Mesenchymal stem cell (in vitro differentiated cells and primary cell): Measurements from ENCODE around the gene KRT10.

Experiments
- DNase-seq: peaks from one replicate; pipeline ENCODE4 v3.0.0-alpha.2; 2013
- H2AFZ ChIP-seq: one replicate; pipeline ENCODE4 v1.6.1; 2013; ENCODE audit warnings: low read depth, mild to moderate bottlenecking, control low read depth, inconsistent platforms, low read length, moderate library complexity
- H2AK5ac ChIP-seq: 2 replicates; pipeline ENCODE4 v1.6.1; 2013; ENCODE audit warnings: low read length, moderate library complexity, mild to moderate bottlenecking, inconsistent platforms; ENCODE audit not compliant: severe bottlenecking
- H2BK120ac ChIP-seq: one replicate; pipeline ENCODE4 v1.6.1; 2013; ENCODE audit warnings: low read depth, mild to moderate bottlenecking, inconsistent platforms, low read length, moderate library complexity
- H2BK12ac ChIP-seq, 2 experiments: one replicate each; pipeline ENCODE4 v1.6.1; 2013; ENCODE audit warnings: inconsistent platforms in 2 of 2, low read length in 2 of 2, mild to moderate bottlenecking in 2 of 2, moderate library complexity in 2 of 2, control low read depth in 1 of 2
- H2BK15ac ChIP-seq: one replicate; pipeline ENCODE4 v1.6.1; 2013; ENCODE audit warnings: mild to moderate bottlenecking, low read depth, inconsistent platforms; ENCODE audit not compliant: poor library complexity, severe bottlenecking
- H2BK5ac ChIP-seq: 2 replicates; pipeline ENCODE4 v1.6.1; 2013; ENCODE audit warnings: low read depth, mild to moderate bottlenecking, low read length, control low read depth, inconsistent platforms; ENCODE audit not compliant: poor library complexity, severe bottlenecking
- H3K14ac ChIP-seq, 2 experiments: one replicate each; pipeline ENCODE4 v1.6.1; 2013; ENCODE audit warnings: inconsistent platforms in 2 of 2, low read length in 2 of 2, control low read depth in 1 of 2, mild to moderate bottlenecking in 1 of 2, moderate library complexity in 1 of 2
- H3K18ac ChIP-seq, 2 experiments: one replicate each; pipeline ENCODE4 v1.6.1; 2013; ENCODE audit warnings: inconsistent platforms in 2 of 2, low read length in 2 of 2, control low read depth in 1 of 2, low read depth in 1 of 2, mild to moderate bottlenecking in 1 of 2
- H3K23ac ChIP-seq, 2 experiments: one replicate each; pipeline ENCODE4 v1.6.1; 2013; ENCODE audit warnings: inconsistent platforms in 2 of 2, low read length in 2 of 2, mild to moderate bottlenecking in 2 of 2, moderate library complexity in 2 of 2, control low read depth in 1 of 2
- H3K27ac ChIP-seq: 2 replicates; pipeline ENCODE4 v1.5.1; 2013; ENCODE audit warnings: mild to moderate bottlenecking, moderate library complexity, low read length, control low read depth, inconsistent platforms; ENCODE audit not compliant: poor library complexity, severe bottlenecking
- H3K27me3 ChIP-seq, 2 experiments: 2 replicates each; pipeline versions ENCODE4 v1.6.1 to v1.7.0; 2013; ENCODE audit warnings: low read length in 2 of 2, mild to moderate bottlenecking in 2 of 2, moderate library complexity in 2 of 2, control low read depth in 1 of 2, inconsistent platforms in 1 of 2; ENCODE audit not compliant: control insufficient read depth in 1 of 2, insufficient read depth in 1 of 2
- H3K36me3 ChIP-seq, 2 experiments: 2 replicates each; pipeline versions ENCODE4 v1.6.1 to v1.7.0; 2013; ENCODE audit warnings: low read length in 2 of 2, control low read depth in 1 of 2, inconsistent platforms in 1 of 2, low read depth in 1 of 2, mild to moderate bottlenecking in 1 of 2; ENCODE audit not compliant: insufficient read depth in 2 of 2, control insufficient read depth in 1 of 2
- H3K4ac ChIP-seq, 2 experiments: one replicate each; pipeline ENCODE4 v1.6.1; 2013; ENCODE audit warnings: inconsistent platforms in 2 of 2, low read length in 2 of 2, mild to moderate bottlenecking in 2 of 2, moderate library complexity in 2 of 2, control low read depth in 1 of 2, low read depth in 1 of 2
- H3K4me1 ChIP-seq: 2 replicates; pipeline ENCODE4 v1.6.1; 2013; ENCODE audit warnings: low read depth, low read length, control low read depth; ENCODE audit not compliant: control insufficient read depth, insufficient read depth
- H3K4me2 ChIP-seq: 2 replicates; pipeline ENCODE4 v1.6.1; 2013; ENCODE audit warnings: low read length, mild to moderate bottlenecking, inconsistent platforms; ENCODE audit not compliant: poor library complexity, severe bottlenecking
- H3K4me3 ChIP-seq, 2 experiments: 2 replicates each; pipeline versions ENCODE4 v1.5.1 to v1.7.0; 2013; ENCODE audit warnings: low read length in 2 of 2, mild to moderate bottlenecking in 2 of 2, control low read depth in 1 of 2, low read depth in 1 of 2; ENCODE audit not compliant: insufficient read depth in 1 of 2
- H3K79me1 ChIP-seq: replicated peaks from 2 replicates; pipeline ENCODE4 v1.6.1; 2013; ENCODE audit warnings: mild to moderate bottlenecking, control low read depth, low read length, inconsistent platforms; ENCODE audit not compliant: poor library complexity, severe bottlenecking
- H3K9ac ChIP-seq: 2 replicates; pipeline ENCODE4 v1.7.0; 2013; ENCODE audit warnings: mild to moderate bottlenecking, low read length, moderate library complexity
- H3K9me3 ChIP-seq: 2 replicates; pipeline ENCODE4 v1.7.0; 2013; ENCODE audit warnings: mild to moderate bottlenecking, low read length; ENCODE audit not compliant: control insufficient read depth
- H4K8ac ChIP-seq: one replicate; pipeline ENCODE4 v1.6.1; 2013; ENCODE audit warnings: inconsistent platforms, mild to moderate bottlenecking, low read length, moderate library complexity
- H4K91ac ChIP-seq: one replicate; pipeline ENCODE4 v1.6.1; 2013; ENCODE audit warnings: mild to moderate bottlenecking, low read length, inconsistent platforms
- WGBS: methylation state at CpG from one replicate; pipeline ENCODE4 v1.1.7; 2013; ENCODE audit warnings: mixed read lengths; 5-methylcytosine and 5-hydroxymethylcytosine counted together

Gene KRT10

GRCh38 chr17:40843242-40843641 is 20.8 kb upstream of the KRT10 start:
- Histone ChIP-seq H3K27me3 (peaks cover 0 to 3% of the 10 kb centered on the region in 2 experiments), H3K9ac (no peak overlapping the region), H3K36me3 (no peaks in the 10 kb centered on the region), H3K14ac (no peak overlapping the region), H2BK15ac (no peak overlapping the region), H3K27ac (no peak overlapping the region), H4K91ac (no peak overlapping the region), H4K8ac (no peak overlapping the region), H3K79me1 (no peaks in the 10 kb centered on the region), H2BK5ac (no peak overlapping the region), H3K4me3 (no peak overlapping the region), H2BK120ac (no peak overlapping the region), H3K4ac (no peak overlapping the region), H3K4me2 (no peak overlapping the region), H2AK5ac (no peak overlapping the region), H2AFZ (no peak overlapping the region), H3K23ac (no peak overlapping the region), H2BK12ac (no peak overlapping the region), H3K9me3 (no peaks in the 10 kb centered on the region), H3K18ac (no peak overlapping the region), H3K4me1 (no peaks in the 10 kb centered on the region)
- 82% methylated on average over 3 of the region's 3 CpGs for WGBS
- no peak for DNase-seq

- H2AFZ ChIP-seq, result no peak overlapping the region
- no peak overlapping the region for H2BK120ac ChIP-seq
- H3K4me1 ChIP-seq, result no peaks in the 10 kb centered on the region
- 73% methylated on average over 2 of the region's 3 CpGs for WGBS
- no peak overlapping the region for H3K9ac ChIP-seq
- H3K18ac ChIP-seq, result no peak overlapping the region
- no peak overlapping the region for H3K14ac ChIP-seq
- H2BK5ac ChIP-seq, result no peak overlapping the region
- H3K4me3 ChIP-seq, result no peak overlapping the region
- H3K79me1 ChIP-seq, result no peaks in the 10 kb centered on the region
- H3K27ac ChIP-seq, result no peak overlapping the region
- no peak overlapping the region for H3K23ac ChIP-seq
- H2BK12ac ChIP-seq, result no peak overlapping the region
- no peak overlapping the region for H2AK5ac ChIP-seq
- H2BK15ac ChIP-seq, result no peak overlapping the region
- H3K4ac ChIP-seq, result no peak overlapping the region
- H3K9me3 ChIP-seq, result no peaks in the 10 kb centered on the region
- H3K27me3 ChIP-seq, result peaks cover 0 to 3% of the 10 kb centered on the region in 2 experiments
- H3K36me3 ChIP-seq, result no peaks in the 10 kb centered on the region
- no peak overlapping the region for H4K91ac ChIP-seq
- DNase-seq, result no peak
- H4K8ac ChIP-seq, result no peak overlapping the region
- H3K4me2 ChIP-seq, result no peak overlapping the region
Measured at GRCh38 chr17:40841246-40841645, 18.8 kb upstream of the KRT10 start.

GRCh38 chr17:40839194-40839593 is 16.8 kb upstream of the KRT10 start:
- no peak overlapping the region for H2BK12ac ChIP-seq
- H3K14ac ChIP-seq, result no peak overlapping the region
- no peak overlapping the region for H2BK5ac ChIP-seq
- no peak overlapping the region for H3K18ac ChIP-seq
- peaks cover 7 to 16% of the 10 kb centered on the region in 2 experiments for H3K36me3 ChIP-seq
- H2AK5ac ChIP-seq, result no peak overlapping the region
- H4K91ac ChIP-seq, result no peak overlapping the region
- H3K27me3 ChIP-seq, result peaks cover 0 to 3% of the 10 kb centered on the region in 2 experiments
- H3K9me3 ChIP-seq, result no peaks in the 10 kb centered on the region
- H2BK120ac ChIP-seq, result no peak overlapping the region
- H3K4me2 ChIP-seq, result no peak overlapping the region
- WGBS, result 77% methylated on average over 2 of the region's 3 CpGs
- H2AFZ ChIP-seq, result no peak overlapping the region
- H3K4ac ChIP-seq, result no peak overlapping the region
- H3K9ac ChIP-seq, result no peak overlapping the region
- no peak overlapping the region for H4K8ac ChIP-seq
- H2BK15ac ChIP-seq, result no peak overlapping the region
- H3K4me1 ChIP-seq, result no peaks in the 10 kb centered on the region
- no peak overlapping the region for H3K4me3 ChIP-seq
- no peak overlapping the region for H3K27ac ChIP-seq
- DNase-seq, result no peak
- H3K79me1 ChIP-seq, result peaks cover 3% of the 10 kb centered on the region
- no peak overlapping the region for H3K23ac ChIP-seq

GRCh38 chr17:40836020-40836419 is 13.6 kb upstream of the KRT10 start:
- Histone ChIP-seq H3K4me1 (no peaks in the 10 kb centered on the region), H3K14ac (no peak overlapping the region), H3K9ac (no peak overlapping the region), H3K9me3 (no peaks in the 10 kb centered on the region), H4K8ac (no peak overlapping the region), H2BK12ac (no peak overlapping the region), H3K4ac (no peak overlapping the region), H3K79me1 (peaks cover 5% of the 10 kb centered on the region), H2BK120ac (no peak overlapping the region), H3K18ac (no peak overlapping the region), H3K36me3 (peaks cover 7 to 19% of the 10 kb centered on the region in 2 experiments), H3K27ac (no peak overlapping the region), H3K4me2 (no peak overlapping the region), H2BK5ac (no peak overlapping the region), H2AFZ (no peak overlapping the region), H3K4me3 (no peak overlapping the region), H2BK15ac (no peak overlapping the region), H4K91ac (no peak overlapping the region), H3K27me3 (no peaks in the 10 kb centered on the region), H3K23ac (no peak overlapping the region), H2AK5ac (no peak overlapping the region)
- WGBS, result 100% methylated on average over 4 of the region's 4 CpGs
- DNase-seq, result no peak
